Tibial artery (tissue), 4 donors: ENCODE measurements around the gene LARGE1.

ENCODE experiments used
- DNase-seq, 2 donors: peaks; one replicate each; pipeline ENCODE4 v3.0.0-alpha.2; 2019
- H3K27ac ChIP-seq, 2 donors: fragments of 200-600 bp; sonication (generic) in 1 of 2; 1 replicate in 1 of 2; 2 replicates in 1 of 2; pipeline ENCODE4 v1.5.1; 2018 to 2019; ENCODE audit warnings: mild to moderate bottlenecking in 1 of 2
- H3K27me3 ChIP-seq, 2 donors: fragments of 200-600 bp; sonication (generic) in 1 of 2; one replicate each; pipeline versions ENCODE4 v1.5.1 to v1.6.0; 2016 to 2019
- H3K36me3 ChIP-seq, 3 donors: fragments of 200-600 bp; sonication (generic) in 2 of 3; one replicate each; pipeline ENCODE4 v1.5.1; 2016 to 2019; ENCODE audit warnings: mild to moderate bottlenecking in 2 of 3
- H3K4me1 ChIP-seq, 4 donors: fragments of 200-600 bp; sonication (generic) in 2 of 4; 1 replicate in 3 of 4; 2 replicates in 1 of 4; pipeline ENCODE4 v1.5.1; 2016 to 2019
- H3K4me3 ChIP-seq, 2 donors: fragments of 200-600 bp; sonication (generic) in 1 of 2; 1 replicate in 1 of 2; 2 replicates in 1 of 2; pipeline ENCODE4 v1.5.1; 2018 to 2019; ENCODE audit warnings: mild to moderate bottlenecking in 2 of 2
- H3K9me3 ChIP-seq, 3 donors: fragments of 200-600 bp; sonication (generic) in 1 of 3; one replicate each; pipeline ENCODE4 v1.5.1; 2016 to 2019
- intact Hi-C: fragments of 100-400 bp; cut with DNase I; formaldehyde crosslinking; loops from one replicate; pipeline ENCODE4 v1.15.0; 2023; ENCODE audit warnings: low total_unique reads
- TF ChIP-seq, protein P1 (sequence below), 2 experiments: fragments of 200-600 bp in 1 of 2; fragments of 450-650 bp in 1 of 2; IDR thresholded peaks; one replicate each; pipeline ENCODE4 v1.5.1; 2017 to 2019; ENCODE audit warnings: antibody characterized with exemption in 2 of 2, mild to moderate bottlenecking in 1 of 2, moderate library complexity in 1 of 2

LARGE1 gene

DNA sequence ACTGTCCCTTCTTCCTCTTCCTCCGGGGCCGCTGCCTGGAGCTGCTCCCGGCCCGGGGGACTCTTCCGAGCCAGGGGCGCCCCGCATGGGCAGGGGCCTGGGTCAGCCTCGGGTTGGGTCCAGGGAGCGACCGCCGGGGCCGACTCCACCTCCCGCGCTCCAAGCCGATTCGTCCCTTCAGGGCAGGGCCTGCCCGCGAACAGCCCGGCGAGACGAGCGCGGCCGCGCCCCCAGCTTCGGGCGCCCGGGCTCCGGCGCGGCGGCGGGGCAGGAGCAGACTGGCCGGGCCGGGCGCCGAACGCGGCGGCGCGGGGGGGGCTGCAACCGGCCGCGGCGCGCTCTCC, at the start of gene LARGE1:
Gene LARGE1 (minus strand): TSS at position 280 of the 344 bp plus-strand sequence.
- intact Hi-C loops: loop anchor here (10.0 kb wide), 1 partner anchor 1105 kb away; no protein-coding TSS in a partner anchor
- TF ChIP-seq, protein P1, sequence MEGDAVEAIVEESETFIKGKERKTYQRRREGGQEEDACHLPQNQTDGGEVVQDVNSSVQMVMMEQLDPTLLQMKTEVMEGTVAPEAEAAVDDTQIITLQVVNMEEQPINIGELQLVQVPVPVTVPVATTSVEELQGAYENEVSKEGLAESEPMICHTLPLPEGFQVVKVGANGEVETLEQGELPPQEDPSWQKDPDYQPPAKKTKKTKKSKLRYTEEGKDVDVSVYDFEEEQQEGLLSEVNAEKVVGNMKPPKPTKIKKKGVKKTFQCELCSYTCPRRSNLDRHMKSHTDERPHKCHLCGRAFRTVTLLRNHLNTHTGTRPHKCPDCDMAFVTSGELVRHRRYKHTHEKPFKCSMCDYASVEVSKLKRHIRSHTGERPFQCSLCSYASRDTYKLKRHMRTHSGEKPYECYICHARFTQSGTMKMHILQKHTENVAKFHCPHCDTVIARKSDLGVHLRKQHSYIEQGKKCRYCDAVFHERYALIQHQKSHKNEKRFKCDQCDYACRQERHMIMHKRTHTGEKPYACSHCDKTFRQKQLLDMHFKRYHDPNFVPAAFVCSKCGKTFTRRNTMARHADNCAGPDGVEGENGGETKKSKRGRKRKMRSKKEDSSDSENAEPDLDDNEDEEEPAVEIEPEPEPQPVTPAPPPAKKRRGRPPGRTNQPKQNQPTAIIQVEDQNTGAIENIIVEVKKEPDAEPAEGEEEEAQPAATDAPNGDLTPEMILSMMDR (IDR thresholded peaks at IDR 0.05): no peak
- Histone ChIP-seq H3K27ac (peak within 1 kb of the TSS; percentile 84 to 86), H3K4me1 (peaks cover 0 to 22% (median 19%) of the 10 kb centered on the region in 4 donors), H3K27me3 (no peaks in the 10 kb centered on the region), H3K4me3 (peak within 1 kb of the TSS; percentile 88 to 96), H3K9me3 (no peaks in the 10 kb centered on the region), H3K36me3 (no peaks in the 10 kb centered on the region)
- DNase-seq: peak; percentile 25 to 71

DNA sequence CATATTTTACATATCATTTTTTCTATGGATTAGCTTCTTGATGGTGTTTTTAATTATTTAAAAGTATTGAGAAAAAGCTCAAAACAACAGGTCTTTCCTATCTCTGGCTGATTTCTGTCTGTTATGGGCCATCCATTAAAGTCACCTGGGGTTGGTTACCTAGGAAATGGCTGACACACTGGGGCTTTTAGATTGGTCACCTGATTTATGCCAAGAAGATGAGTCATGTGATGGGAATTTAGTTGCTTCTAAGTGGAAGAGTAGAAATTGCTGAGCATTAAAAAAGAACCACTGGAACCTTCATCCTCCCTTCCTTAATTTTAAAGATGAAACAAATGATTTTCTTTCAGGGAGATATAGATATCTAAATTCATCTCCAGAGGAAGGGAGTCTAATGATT, 48.8 kb upstream of the LARGE1 start:
- peaks cover 0 to 6% of the 10 kb centered on the region in 2 donors for H3K27me3 ChIP-seq
- no peaks in the 10 kb centered on the region for H3K9me3 ChIP-seq
- H3K4me3 ChIP-seq: no peak overlapping the region
- H3K27ac ChIP-seq: no peak overlapping the region
- H3K36me3 ChIP-seq: no peaks in the 10 kb centered on the region
- intact Hi-C loops: no loop called here
- no peak for DNase-seq
- H3K4me1 ChIP-seq: no peaks in the 10 kb centered on the region
- TF ChIP-seq, protein P1 (IDR thresholded peaks at IDR 0.05): no peak

DNA sequence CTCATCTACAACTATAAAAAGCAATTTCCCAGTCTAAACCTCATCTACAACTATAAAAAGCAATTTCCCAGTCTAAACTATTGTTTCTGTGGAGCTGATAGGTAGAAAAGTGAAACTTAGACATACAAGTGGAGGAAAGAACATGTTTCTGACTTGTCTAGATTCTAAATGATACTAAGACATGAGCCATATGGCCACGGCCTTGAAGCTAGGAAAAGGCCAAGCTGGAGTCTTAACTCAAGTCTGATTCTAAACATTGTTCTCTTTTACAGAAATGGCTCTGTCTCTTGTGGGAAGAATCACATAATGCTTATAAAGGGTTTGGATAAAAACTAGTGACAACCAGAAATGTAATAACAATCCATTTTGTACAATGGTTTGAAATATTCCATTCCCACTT, 43.8 kb upstream of the LARGE1 start:
- Histone ChIP-seq H3K27me3 (peaks cover 0 to 4% of the 10 kb centered on the region in 2 donors), H3K27ac (no peak overlapping the region), H3K9me3 (no peaks in the 10 kb centered on the region), H3K36me3 (no peaks in the 10 kb centered on the region), H3K4me1 (no peaks in the 10 kb centered on the region), H3K4me3 (no peak overlapping the region)
- intact Hi-C loops: no loop called here
- no peak for DNase-seq
- TF ChIP-seq, protein P1 (IDR thresholded peaks at IDR 0.05): no peak

- TF ChIP-seq, protein P1 (IDR thresholded peaks at IDR 0.05): no peak
- no peaks in the 10 kb centered on the region for H3K9me3 ChIP-seq
- no peak overlapping the region for H3K27ac ChIP-seq
- H3K4me1 ChIP-seq: peaks cover 0 to 4% (median 2%) of the 10 kb centered on the region in 4 donors
- intact Hi-C loops: no loop called here
- H3K27me3 ChIP-seq: peaks cover 0 to 4% of the 10 kb centered on the region in 2 donors
- no peak for DNase-seq
- no peak overlapping the region for H3K4me3 ChIP-seq
- H3K36me3 ChIP-seq: no peaks in the 10 kb centered on the region
Observed at GRCh38 chr22:33962409-33962808, 42.1 kb upstream of the LARGE1 start.

DNA sequence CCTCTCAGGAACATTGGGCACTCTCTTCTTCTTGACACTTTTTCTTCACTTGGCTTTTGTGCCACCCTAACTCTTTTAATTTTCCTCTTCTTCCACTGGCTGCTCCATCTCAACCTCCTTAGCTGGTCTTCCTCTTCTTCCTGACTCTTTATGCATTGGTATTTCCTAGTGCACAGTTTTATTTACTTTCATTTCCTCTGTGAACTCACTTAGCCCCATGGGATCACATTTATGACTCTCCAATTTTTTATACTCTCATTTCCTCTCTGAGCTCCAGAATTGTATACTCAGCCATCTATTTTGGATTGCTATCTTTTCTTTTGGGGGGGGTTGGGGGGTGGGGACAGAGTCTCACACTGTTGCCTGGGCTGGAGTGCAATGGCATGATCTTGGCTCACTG, 38.5 kb upstream of the LARGE1 start:
- Histone ChIP-seq H3K9me3 (no peaks in the 10 kb centered on the region), H3K27ac (no peak overlapping the region), H3K4me3 (no peak overlapping the region), H3K27me3 (peaks cover 0 to 4% of the 10 kb centered on the region in 2 donors), H3K4me1 (peaks cover 0 to 4% (median 2%) of the 10 kb centered on the region in 4 donors), H3K36me3 (no peaks in the 10 kb centered on the region)
- TF ChIP-seq, protein P1 (IDR thresholded peaks at IDR 0.05): no peak
- no peak for DNase-seq
- intact Hi-C loops: loop anchor here (5.0 kb wide), 1 partner anchor 1559 kb away; no protein-coding TSS in a partner anchor

GRCh38 chr22:33957086-33957485, 36.8 kb upstream of the LARGE1 start:
- peaks cover 0 to 4% (median 2%) of the 10 kb centered on the region in 4 donors for H3K4me1 ChIP-seq
- H3K27me3 ChIP-seq: peaks cover 0 to 4% of the 10 kb centered on the region in 2 donors
- no peak for DNase-seq
- intact Hi-C loops: loop anchor here (5.0 kb wide), 1 partner anchor 1560 kb away; no protein-coding TSS in a partner anchor
- no peaks in the 10 kb centered on the region for H3K36me3 ChIP-seq
- no peaks in the 10 kb centered on the region for H3K9me3 ChIP-seq
- H3K27ac ChIP-seq: no peak overlapping the region
- TF ChIP-seq, protein P1 (IDR thresholded peaks at IDR 0.05): no peak
- H3K4me3 ChIP-seq: no peak overlapping the region
